Raji (cell line): ENCODE data around the gene CERK.

Source experiments
- POLR2A ChIP-seq: IDR thresholded peaks from 2 replicates; pipeline ENCODE4 v1.6.1; 2011; ENCODE audit warnings: low read depth, low read length, control low read depth; ENCODE audit not compliant: insufficient read depth

Gene CERK

GRCh38 chr22:46674906-46675305 lies 63.1 kb downstream of the CERK start:
- TF ChIP-seq POLR2A: no peak

- TF ChIP-seq POLR2A: no peak
Measured at GRCh38 chr22:46674367-46674781, 63.7 kb downstream of the CERK start.

- no peak for TF ChIP-seq POLR2A
Measured at GRCh38 chr22:46673662-46674236, 64.3 kb downstream of the CERK start.

- no peak for TF ChIP-seq POLR2A
Measured at GRCh38 chr22:46673205-46673604, 64.8 kb downstream of the CERK start.

GRCh38 chr22:46672731-46673130 lies 65.3 kb downstream of the CERK start:
- no peak for TF ChIP-seq POLR2A

GRCh38 chr22:46671824-46672432 lies 66.1 kb downstream of the CERK start:
- TF ChIP-seq POLR2A: no peak

- TF ChIP-seq POLR2A: no peak
Measured at GRCh38 chr22:46669201-46669600, 68.9 kb downstream of the CERK start.

GRCh38 chr22:46668116-46668515 lies 69.9 kb downstream of the CERK start:
- TF ChIP-seq POLR2A: no peak

GRCh38 chr22:46667245-46667623 lies 70.8 kb downstream of the CERK start:
- no peak for TF ChIP-seq POLR2A

GRCh38 chr22:46666577-46667244 lies 71.3 kb downstream of the CERK start:
- TF ChIP-seq POLR2A: no peak

GRCh38 chr22:46665751-46666280 lies 72.2 kb downstream of the CERK start:
- TF ChIP-seq POLR2A: no peak

GRCh38 chr22:46665151-46665695 lies 72.8 kb downstream of the CERK start:
- TF ChIP-seq POLR2A: no peak

GRCh38 chr22:46664301-46664855 lies 73.7 kb downstream of the CERK start:
- no peak for TF ChIP-seq POLR2A

- no peak for TF ChIP-seq POLR2A
Measured at GRCh38 chr22:46663436-46664100, 74.5 kb downstream of the CERK start.

GRCh38 chr22:46663001-46663400 lies 75.1 kb downstream of the CERK start:
- TF ChIP-seq POLR2A: no peak
